Liver (tissue), 3 donors: ENCODE data around the gene ODC1.

ENCODE experiments used
- ATF3 ChIP-seq: IDR thresholded peaks from 2 replicates; pipeline ENCODE4 v1.6.1; 2016; ENCODE audit warnings: antibody characterized with exemption
- FOXA1 ChIP-seq: IDR thresholded peaks from 2 replicates; pipeline ENCODE4 v1.6.1; 2016; ENCODE audit warnings: antibody characterized with exemption
- JUND ChIP-seq, 2 donors: IDR thresholded peaks; 2 replicates each; pipeline ENCODE4 v1.6.1; 2016; ENCODE audit warnings: antibody characterized with exemption in 2 of 2
- RAD21 ChIP-seq, 2 donors: IDR thresholded peaks; 2 replicates each; pipeline ENCODE4 v1.6.1; 2016; ENCODE audit warnings: antibody characterized with exemption in 2 of 2, mild to moderate bottlenecking in 2 of 2
- RXRA ChIP-seq, 2 donors: IDR thresholded peaks; 2 replicates each; pipeline ENCODE4 v1.6.1; 2017 to 2018; ENCODE audit warnings: antibody characterized with exemption in 2 of 2, mild to moderate bottlenecking in 1 of 2
- SP1 ChIP-seq: IDR thresholded peaks from 2 replicates; pipeline ENCODE4 v1.6.1; 2018; ENCODE audit warnings: antibody characterized with exemption, mild to moderate bottlenecking
- TAF1 ChIP-seq: conservative IDR thresholded peaks from 2 replicates; pipeline ENCODE4 v1.6.1; 2016; ENCODE audit warnings: antibody characterized with exemption, mild to moderate bottlenecking
- YY1 ChIP-seq: IDR thresholded peaks from 2 replicates; pipeline ENCODE4 v1.6.1; 2016; ENCODE audit warnings: antibody characterized with exemption, mild to moderate bottlenecking
- TF ChIP-seq, protein P1 (sequence below): fragments of 150-350 bp; IDR thresholded peaks from 2 replicates; pipeline ENCODE4 v1.5.1; 2017; ENCODE audit warnings: improper control_type of control experiment, low read depth, low read length; ENCODE audit not compliant: missing input control
- donor health status: healthy.
- donor health status: healthy.

DNA sequence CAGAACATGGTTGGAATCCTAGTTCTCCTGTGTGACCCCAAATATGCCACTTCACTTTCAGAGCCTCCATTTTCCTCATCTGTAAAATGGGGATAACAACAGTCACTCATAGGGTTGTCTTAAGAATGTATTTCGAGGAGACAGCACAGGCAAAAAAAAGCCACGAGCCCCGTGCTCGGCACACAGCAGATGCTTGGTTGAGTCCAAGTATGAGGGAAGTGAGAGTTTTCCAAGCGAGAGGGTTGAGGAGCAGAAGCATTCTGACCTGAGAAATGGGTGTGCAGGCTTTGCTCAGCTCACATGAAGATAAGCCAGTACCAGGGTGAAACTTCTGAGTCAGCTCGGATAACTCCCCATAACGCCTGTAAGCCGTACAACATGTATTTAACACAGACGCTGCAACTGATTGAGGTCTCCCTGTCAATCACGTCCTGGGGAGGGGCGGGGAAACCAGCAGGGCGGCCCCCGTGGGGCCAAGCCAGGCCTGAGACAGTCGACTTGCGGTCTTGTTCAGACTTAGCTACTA lies 23.0 kb upstream of the ODC1 start:
- TF ChIP-seq, protein P1, sequence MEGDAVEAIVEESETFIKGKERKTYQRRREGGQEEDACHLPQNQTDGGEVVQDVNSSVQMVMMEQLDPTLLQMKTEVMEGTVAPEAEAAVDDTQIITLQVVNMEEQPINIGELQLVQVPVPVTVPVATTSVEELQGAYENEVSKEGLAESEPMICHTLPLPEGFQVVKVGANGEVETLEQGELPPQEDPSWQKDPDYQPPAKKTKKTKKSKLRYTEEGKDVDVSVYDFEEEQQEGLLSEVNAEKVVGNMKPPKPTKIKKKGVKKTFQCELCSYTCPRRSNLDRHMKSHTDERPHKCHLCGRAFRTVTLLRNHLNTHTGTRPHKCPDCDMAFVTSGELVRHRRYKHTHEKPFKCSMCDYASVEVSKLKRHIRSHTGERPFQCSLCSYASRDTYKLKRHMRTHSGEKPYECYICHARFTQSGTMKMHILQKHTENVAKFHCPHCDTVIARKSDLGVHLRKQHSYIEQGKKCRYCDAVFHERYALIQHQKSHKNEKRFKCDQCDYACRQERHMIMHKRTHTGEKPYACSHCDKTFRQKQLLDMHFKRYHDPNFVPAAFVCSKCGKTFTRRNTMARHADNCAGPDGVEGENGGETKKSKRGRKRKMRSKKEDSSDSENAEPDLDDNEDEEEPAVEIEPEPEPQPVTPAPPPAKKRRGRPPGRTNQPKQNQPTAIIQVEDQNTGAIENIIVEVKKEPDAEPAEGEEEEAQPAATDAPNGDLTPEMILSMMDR, result no peak
- TF ChIP-seq RXRA (IDR thresholded peaks at IDR 0.05) (no peak), FOXA1 (no peak), YY1 (no peak), SP1 (no peak), RAD21 (IDR thresholded peaks at IDR 0.05) (no peak), ATF3 (no peak), TAF1 (no peak), JUND (IDR thresholded peaks at IDR 0.05) (no peak)
